Right cardiac atrium (tissue), 5 donors: ENCODE measurements around the gene CCSER1. TPM values are rescaled to one million over a fixed set of nuclear protein-coding genes. Genes with fewer than 3 reads are reported as not detected.
"Not testable (repeated sequence)": the region's sequence is repeated elsewhere in the genome, so short reads cannot be mapped to it uniquely, and the experiment has no call there.

Experiments used
- ATAC-seq, 2 donors: fragments of 200-7000 bp; cut with Tn5 transposase; one replicate each; pipeline versions ENCODE4 v1.8.0 to v1.9.1; 2020; ENCODE audit warnings: moderate library complexity in 2 of 2, mild to moderate bottlenecking in 1 of 2
- DNase-seq, 3 donors: peaks; one replicate each; pipeline ENCODE4 v3.0.0-alpha.2; 2020
- H3K27ac ChIP-seq: one replicate; pipeline ENCODE4 v1.5.1; 2013; ENCODE audit warnings: mild to moderate bottlenecking, low read length, control low read depth, moderate library complexity
- H3K27me3 ChIP-seq: one replicate; pipeline ENCODE4 v1.6.1; 2013; ENCODE audit not compliant: control insufficient read depth, insufficient read depth
- H3K4me1 ChIP-seq: one replicate; pipeline ENCODE4 v1.6.1; 2013; ENCODE audit warnings: low read length; ENCODE audit not compliant: control insufficient read depth, insufficient read depth
- H3K4me3 ChIP-seq: one replicate; pipeline ENCODE4 v1.5.1; 2013; ENCODE audit warnings: low read length, control low read depth
- H3K9me3 ChIP-seq: one replicate; pipeline ENCODE4 v1.6.1; 2013; ENCODE audit warnings: low read length; ENCODE audit not compliant: control insufficient read depth
- WGBS: extraction: QIAGEN DNeasy Blood & Tissue Kit; methylation state at CpG from one replicate; pipeline ENCODE4 v1.1.7; 2013; 5-methylcytosine and 5-hydroxymethylcytosine counted together
- intact Hi-C, 4 donors: fragments of 100-400 bp; cut with DNase I; formaldehyde crosslinking; loops; one replicate each; pipeline versions ENCODE4 v1.11.0 to v1.14.0; 2022 to 2023
- polyA plus RNA-seq: library from polyadenylated mRNA; stranded (reverse); fragments of 200-250 nt; gene quantifications from one replicate; pipeline ENCODE4 v1.2.3, GENCODE V29; 2013
- total RNA-seq, 4 donors: library from RNA; stranded (reverse); fragmentation: NEBNext Ultra II Directional; extraction: Animal tissue kit (Norgen Biotek cat#: 25700); gene quantifications; one replicate each; pipeline ENCODE4 v1.2.1, GENCODE V29; 2021
- donor health status: healthy with polysubstance abuse.
- donor health status: DM: no; HTN: yes; CAD: no.
- donor health status: DM: no; HTN: no; CAD: no.
- donor health status: DM: no; HTN: yes; CAD: no; lungs with severe emphysema.
- donor health status: DM: yes; HTN: yes; CAD: no.

The CCSER1 gene
- total and polyA plus RNA-seq, 5 donors: 2.7 to 12.9 (median 10.4) TPM

GRCh38 chr4:91623603-91623967 is 1496.4 kb downstream of the CCSER1 start:
- DNase-seq, ATAC-seq: not testable (repeated sequence)

DNA sequence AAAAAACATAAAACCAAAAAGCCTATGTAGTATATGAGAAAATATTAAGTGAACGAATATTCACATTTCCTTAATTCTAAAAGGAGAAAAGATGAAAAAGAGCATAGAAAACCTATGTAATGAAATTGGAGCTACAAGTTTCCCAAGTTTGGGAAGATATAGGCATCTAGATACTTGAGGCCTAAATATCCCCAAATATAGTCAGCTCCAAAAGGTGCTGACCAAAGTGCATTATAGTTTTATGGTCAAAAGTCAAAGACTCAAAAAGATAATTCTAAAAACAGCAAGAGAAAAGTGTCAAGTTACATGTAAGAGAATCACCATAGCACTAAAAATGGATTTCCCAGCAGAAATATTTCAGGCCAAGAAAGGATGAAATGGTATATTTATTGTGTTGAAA is 1502.9 kb downstream of the CCSER1 start:
- no peaks in the 10 kb centered on the region for H3K9me3 ChIP-seq
- WGBS: 39% methylated on average over 1 of the region's 1 CpG
- no peaks in the 10 kb centered on the region for H3K27me3 ChIP-seq
- DNase-seq (no peak), ATAC-seq (no peak)
- no peak overlapping the region for H3K27ac ChIP-seq
- no peaks in the 10 kb centered on the region for H3K4me1 ChIP-seq
- no peak overlapping the region for H3K4me3 ChIP-seq
- intact Hi-C loops: no loop called here

More at GRCh38 chr4:91623603-91623967, 1496.4 kb downstream of the CCSER1 start:
- WGBS: 69% methylated on average over 4 of the region's 4 CpGs
- H3K27me3 ChIP-seq, intact Hi-C loops, H3K4me1 ChIP-seq, H3K27ac ChIP-seq, H3K9me3 ChIP-seq, H3K4me3 ChIP-seq: not testable (repeated sequence)

DNA sequence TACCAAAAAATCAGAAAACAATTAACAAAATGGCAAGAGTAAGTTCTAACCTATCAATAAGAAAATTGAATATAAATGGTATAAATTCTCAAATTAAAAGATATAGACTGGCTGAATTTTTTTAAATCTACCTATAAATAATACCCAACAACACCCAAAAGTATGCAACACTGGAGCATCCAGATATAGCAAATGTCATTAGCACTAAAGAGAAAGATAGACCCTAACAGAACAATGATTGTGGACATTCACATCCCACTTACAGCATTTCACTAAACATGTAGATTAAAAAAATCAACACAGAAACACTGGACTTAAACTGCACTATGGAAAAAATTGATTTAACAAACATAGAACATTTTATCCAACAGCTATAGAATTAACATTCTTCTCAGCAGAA is 1503.6 kb downstream of the CCSER1 start:
- no peaks in the 10 kb centered on the region for H3K27me3 ChIP-seq
- ATAC-seq: no peak
- H3K27ac ChIP-seq: no peak overlapping the region
- H3K9me3 ChIP-seq: no peaks in the 10 kb centered on the region
- intact Hi-C loops: no loop called here
- no peaks in the 10 kb centered on the region for H3K4me1 ChIP-seq
- no peak overlapping the region for H3K4me3 ChIP-seq
- DNase-seq: no peak

DNA sequence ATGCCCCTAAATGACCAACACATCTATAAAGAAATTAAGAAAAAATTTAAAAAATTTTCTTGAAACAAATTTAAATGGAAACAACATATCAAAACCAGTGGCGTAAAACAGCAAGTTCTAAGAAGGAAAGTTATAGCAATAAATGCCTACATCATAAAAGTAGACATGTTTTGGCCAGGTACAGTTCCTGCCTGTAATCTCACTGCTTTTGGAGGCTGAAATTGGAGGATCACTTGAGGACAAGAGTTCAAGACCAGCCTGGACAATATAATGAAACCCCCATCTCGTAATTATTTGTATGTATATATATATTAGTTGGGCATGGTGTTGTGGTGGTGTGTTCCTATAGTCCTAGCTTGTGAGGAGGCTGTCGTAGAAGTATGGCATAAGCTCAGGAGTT is 1504.1 kb downstream of the CCSER1 start:
- no peak for ATAC-seq
- WGBS: 83% methylated on average over 3 of the region's 3 CpGs

GRCh38 chr4:91636083-91636482 is 1508.9 kb downstream of the CCSER1 start:
- Histone ChIP-seq H3K27ac (no peak overlapping the region), H3K9me3 (no peaks in the 10 kb centered on the region), H3K4me3 (no peak overlapping the region), H3K27me3 (no peaks in the 10 kb centered on the region), H3K4me1 (no peaks in the 10 kb centered on the region)
- ATAC-seq: no peak
- no peak for DNase-seq
- intact Hi-C loops: no loop called here
- 64% methylated on average over 4 of the region's 4 CpGs for WGBS

More for the DNA sequence above, 1504.1 kb downstream of the CCSER1 start:
- H3K4me1 ChIP-seq: no peaks in the 10 kb centered on the region
- intact Hi-C loops: no loop called here
- H3K4me3 ChIP-seq: no peak overlapping the region
- DNase-seq: no peak
- H3K27ac ChIP-seq: no peak overlapping the region
- H3K9me3 ChIP-seq: no peaks in the 10 kb centered on the region
- H3K27me3 ChIP-seq: no peaks in the 10 kb centered on the region

Other genes starting within 250 kb of the CCSER1 start
- 10 to 100 TPM in 1 of 4 donors, 1 to 10 TPM in 3; 3.3 to 14.1 (median 5.5) TPM for gene MMRN1, start 232.5 kb upstream of the CCSER1 start, total RNA-seq
- gene MMRN1, start 232.5 kb upstream of the CCSER1 start, polyA plus RNA-seq: 3.8 TPM